Astrocyte (in vitro differentiated cells and primary cell): ENCODE data around the gene SBF2.

Source experiments
- EZH2 ChIP-seq: IDR thresholded peaks from 2 replicates; pipeline ENCODE4 v1.6.1; 2012; ENCODE audit warnings: mild to moderate bottlenecking, low read length, inconsistent platforms; ENCODE audit not compliant: insufficient read depth
- TF ChIP-seq, protein P1 (sequence below): IDR thresholded peaks from 2 replicates; pipeline ENCODE4 v1.5.1; 2011; ENCODE audit warnings: low read depth, mild to moderate bottlenecking, inconsistent platforms, low read length, moderate library complexity; ENCODE audit not compliant: insufficient read depth

DNA sequence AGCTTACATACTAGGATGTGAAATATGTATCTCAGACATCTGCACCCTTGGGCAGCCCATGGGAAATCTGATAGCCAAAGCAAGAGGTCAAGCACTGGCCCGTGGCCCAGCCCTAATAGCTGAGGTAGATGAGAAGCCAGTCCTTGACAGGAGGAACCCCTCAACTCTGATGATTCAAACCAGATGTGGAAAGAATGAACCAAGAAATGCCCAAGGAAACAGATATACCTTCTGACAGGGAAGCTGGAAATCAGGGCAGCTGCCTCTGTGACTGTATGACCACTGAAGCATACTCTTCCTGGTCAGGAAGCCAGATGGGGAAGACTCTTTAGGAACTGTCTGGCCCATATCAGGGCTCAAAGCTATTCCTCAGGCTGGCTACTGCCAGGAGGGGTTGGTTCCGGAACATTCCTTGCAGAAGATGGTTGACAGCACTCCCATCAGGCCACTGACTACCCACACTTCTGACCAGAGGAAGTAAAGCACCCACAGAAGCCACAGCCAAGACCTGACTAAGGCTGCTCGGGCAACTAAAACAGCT lies 506.0 kb downstream of the SBF2 start:
- TF ChIP-seq, protein P1, sequence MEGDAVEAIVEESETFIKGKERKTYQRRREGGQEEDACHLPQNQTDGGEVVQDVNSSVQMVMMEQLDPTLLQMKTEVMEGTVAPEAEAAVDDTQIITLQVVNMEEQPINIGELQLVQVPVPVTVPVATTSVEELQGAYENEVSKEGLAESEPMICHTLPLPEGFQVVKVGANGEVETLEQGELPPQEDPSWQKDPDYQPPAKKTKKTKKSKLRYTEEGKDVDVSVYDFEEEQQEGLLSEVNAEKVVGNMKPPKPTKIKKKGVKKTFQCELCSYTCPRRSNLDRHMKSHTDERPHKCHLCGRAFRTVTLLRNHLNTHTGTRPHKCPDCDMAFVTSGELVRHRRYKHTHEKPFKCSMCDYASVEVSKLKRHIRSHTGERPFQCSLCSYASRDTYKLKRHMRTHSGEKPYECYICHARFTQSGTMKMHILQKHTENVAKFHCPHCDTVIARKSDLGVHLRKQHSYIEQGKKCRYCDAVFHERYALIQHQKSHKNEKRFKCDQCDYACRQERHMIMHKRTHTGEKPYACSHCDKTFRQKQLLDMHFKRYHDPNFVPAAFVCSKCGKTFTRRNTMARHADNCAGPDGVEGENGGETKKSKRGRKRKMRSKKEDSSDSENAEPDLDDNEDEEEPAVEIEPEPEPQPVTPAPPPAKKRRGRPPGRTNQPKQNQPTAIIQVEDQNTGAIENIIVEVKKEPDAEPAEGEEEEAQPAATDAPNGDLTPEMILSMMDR, result no peak
- no peak for TF ChIP-seq EZH2
